Activated naive CD4-positive, alpha-beta T cell treated with anti-CD3 and anti-CD28 coated beads, Interleukin-2, amount 50 U/mL, for 16 hours (primary cell): ENCODE results near the gene PPP2R3C.
"Not testable (repeated sequence)": the region's sequence is repeated elsewhere in the genome, so short reads cannot be mapped to it uniquely, and the experiment has no call there.

ENCODE experiments used
- DNase-seq: peaks from one replicate; pipeline ENCODE4 v3.0.0-alpha.2; 2020

Gene PPP2R3C

DNA sequence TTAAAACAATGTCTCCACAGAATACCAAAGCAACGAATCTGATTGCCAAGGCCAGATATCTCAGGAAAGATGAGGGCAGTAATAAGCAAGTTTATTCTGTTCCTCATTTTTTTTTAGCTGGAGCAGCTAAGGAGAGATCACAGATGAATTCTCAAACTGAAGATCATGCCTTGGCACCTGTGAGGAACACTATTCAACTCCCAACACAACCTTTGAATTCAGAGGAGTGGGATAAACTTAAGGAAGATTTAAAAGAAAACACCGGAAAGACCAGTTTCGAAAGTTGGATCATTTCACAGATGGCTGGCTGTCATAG, 1.6 kb upstream of the PPP2R3C start:
- DNase-seq: no peak

DNA sequence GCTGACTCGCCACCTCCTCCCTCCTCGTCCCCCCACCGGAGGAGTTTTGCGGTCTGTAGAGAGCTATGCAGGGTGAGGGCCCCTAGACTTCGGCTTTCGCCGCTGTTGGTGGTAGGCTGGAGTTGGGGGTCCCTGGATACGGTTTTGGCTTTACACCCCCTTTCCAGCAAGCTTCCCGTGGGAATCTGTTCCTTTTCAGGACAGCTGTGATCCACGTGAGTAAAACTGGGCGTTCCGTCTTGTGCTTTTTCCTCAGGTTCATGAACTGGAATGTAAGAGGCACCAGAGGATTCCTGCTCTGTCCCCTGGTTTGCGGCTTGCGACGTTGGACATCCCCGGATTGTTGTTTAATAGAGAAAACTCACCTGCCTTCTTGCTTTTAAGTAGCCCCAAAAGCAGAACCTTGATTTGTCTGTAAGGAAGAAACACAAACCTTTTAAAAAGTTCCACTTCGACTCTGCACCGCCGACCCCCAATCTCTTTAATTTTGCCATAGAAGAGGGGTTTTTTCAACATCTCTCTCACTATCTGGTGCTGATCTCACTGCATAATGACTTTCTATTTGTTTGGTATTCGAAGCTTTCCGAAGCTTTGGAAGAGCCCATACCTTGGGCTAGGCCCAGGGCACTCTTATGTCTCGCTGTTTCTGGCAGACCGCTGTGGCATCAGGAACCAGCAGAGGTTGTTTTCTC, 1.1 kb upstream of the PPP2R3C start:
- no peak for DNase-seq

DNA sequence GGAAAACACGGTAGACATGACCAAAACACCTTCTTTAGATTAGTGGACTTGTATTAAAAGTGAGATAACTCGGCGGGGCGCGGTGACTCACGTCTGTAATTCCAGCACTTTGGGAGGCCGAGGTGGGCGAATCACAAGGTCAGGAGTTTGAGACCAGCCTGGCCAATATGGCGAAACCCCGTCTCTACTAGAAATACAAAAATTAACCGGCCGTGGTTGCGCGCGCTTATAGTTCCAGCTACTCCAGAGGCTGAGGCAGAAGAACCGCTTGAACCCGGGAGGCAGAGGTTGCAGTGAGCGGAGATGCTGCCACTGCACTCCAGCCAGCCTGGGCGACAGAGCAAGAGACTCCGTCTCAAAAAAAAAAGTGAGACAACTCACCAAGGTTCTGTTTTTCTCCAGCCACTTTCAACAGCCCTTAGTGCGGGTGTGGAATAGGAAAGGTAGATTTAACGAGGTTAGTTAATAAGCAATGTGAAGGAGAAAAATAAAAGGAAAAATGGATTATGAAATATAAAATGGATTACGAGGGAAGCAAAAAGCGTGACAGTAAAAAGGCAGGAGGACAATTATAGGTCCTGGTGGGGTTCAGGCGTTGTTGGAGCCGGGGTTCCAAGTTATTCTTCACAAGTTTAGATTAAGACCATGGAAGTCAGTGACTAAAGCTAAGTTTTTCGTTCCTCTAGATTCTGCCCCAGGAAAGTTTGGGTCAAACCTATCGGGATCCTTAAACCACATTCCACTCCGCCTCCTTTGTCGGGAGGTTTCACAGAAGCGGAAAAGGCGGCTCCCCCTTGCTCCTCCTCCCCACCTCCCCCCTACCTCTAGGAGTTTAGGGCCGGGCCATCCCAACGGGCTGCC, 534 bp downstream of the PPP2R3C start:
- DNase-seq: no peak

DNA sequence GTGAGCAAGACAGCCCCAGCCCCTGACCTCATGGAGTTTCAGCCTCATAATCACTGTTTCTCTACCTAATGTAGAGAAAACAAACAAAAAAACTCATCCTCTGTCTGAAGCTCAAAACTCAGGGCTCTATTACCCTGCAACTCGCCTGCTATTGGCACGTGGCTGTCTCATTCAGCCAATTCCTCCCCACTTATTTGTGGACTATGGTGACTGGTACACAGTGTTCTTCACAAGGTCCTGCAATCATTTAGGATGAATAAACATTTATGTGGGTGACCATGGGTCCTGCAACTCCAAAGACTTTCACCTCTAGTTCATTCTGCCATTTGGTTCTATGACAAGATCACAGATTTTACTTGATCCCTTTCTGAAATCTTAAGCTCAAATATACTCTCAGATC, 4.7 kb downstream of the PPP2R3C start:
- DNase-seq: no peak

DNA sequence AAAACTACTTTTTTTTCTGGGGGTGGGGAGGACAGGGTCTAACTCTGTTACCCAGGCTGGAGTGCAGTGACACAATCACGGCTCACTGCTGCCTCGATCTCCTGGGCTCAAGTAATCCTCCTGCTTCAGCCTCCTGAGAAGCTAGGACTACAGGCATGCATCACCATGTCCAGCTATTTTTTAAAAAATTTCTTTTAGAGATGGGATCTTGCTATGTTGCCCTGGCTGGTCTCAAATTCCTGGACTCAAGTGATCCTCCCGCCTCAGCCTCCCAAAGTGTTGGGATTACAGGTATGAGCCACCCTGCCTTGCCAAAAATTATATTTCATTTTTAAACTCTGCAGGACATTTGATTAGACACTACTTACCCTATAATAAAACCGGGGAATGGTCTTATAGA, 5.5 kb downstream of the PPP2R3C start:
- no peak for DNase-seq

DNA sequence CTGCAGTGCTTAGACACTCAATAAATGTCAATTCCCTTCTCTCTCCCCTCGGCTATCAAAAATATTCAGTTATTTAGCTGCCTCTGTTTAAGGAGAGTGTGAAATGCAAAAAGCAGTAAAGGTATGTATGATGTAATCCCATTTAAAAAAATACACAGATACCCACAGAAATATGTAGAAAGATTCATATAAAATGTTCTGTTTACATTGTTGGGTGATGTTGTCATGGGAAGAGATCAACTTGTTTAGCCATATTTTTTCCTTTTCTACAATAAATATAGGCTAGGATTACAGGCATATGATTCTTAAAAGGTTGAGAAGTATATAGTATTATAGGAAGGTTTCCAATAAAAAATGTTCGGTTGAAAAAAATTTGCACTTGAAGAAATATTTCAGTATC, 7.8 kb downstream of the PPP2R3C start:
- no peak for DNase-seq

DNA sequence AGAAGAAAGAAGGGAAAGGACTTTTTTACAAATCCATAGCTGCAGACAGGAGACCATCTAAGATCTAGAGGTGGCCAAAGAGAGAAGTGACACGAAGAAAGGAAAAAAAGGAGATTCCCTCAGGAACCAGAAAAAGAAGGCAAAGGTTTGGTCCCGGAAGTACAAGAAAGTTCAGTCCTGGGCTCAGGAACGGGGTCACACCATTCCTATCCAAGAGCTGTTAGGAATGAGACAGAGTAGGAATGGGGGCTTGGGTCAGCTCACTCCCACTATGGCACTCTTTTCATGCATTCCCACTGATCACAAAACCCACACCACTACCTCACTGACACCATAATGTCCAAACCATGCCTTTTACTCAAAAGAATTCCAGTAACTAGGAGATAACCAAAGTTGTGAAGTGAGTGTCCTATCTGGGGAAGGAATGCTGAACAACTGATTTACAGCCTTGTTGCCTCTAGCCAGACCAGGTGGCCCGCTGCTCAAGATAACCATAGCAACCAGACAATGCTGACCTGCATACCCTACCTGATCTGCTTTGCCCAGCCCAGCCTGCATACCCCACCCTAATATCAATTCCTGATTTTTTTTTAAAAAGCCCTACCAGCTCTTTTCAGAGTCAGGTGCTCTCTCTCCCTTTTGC, 8.4 kb downstream of the PPP2R3C start:
- DNase-seq: no peak

DNA sequence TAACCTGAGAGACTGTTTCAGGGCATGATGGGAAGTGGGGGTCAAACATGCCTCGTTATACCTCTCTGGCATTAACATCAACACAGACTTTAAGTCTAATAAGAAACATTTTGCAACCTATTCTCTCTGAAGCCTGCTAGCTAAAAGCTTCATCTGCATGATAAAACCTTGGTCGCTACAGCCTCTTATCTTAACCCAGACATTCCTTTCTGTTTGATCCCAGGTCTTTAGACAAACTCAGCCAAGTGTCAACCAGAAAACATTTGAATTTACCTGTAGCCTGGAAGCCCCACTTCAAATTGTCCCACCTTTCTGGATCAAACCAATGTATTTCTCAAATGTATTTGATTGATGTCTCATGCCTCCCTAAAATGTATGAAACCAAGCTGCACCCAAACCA, 9.1 kb downstream of the PPP2R3C start:
- no peak for DNase-seq

DNA sequence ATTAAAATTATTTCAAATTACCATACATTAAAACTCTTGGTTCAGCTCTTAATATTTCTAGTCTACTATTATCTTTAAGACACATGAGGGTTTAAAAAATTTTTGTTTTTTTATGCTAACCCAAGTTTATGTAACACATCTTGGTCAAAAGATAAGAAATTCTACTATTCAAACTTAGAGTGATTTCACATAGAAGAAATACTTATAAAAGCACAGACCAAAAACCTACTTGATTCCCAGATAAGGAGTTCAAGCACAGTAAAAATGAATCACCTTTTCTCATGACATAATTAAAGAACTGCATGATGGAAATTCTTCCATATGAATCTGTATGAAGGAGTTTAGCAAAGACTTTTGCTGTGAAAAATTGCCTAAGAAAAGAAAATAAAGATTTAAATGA, 13.9 kb downstream of the PPP2R3C start:
- no peak for DNase-seq

DNA sequence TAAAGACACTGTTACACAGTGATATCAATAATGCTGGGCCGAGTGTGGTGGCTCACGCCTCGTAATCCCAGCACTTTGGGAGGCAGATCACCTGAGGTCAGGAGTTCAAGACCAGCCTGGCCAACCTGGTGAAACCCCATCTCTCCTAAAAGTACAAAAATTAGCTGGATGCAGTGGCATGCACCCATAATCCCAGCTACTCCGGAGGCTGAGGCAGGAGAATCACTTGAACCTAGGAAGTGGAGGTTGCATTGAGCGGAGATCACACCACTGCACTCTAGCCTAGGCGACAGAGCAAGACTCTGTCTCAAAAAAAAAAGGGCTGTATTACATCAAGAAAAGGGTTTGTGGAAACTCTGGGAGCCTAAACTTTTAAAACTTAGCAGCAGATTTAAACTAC, 27.1 kb downstream of the PPP2R3C start:
- DNase-seq: not testable (repeated sequence)

DNA sequence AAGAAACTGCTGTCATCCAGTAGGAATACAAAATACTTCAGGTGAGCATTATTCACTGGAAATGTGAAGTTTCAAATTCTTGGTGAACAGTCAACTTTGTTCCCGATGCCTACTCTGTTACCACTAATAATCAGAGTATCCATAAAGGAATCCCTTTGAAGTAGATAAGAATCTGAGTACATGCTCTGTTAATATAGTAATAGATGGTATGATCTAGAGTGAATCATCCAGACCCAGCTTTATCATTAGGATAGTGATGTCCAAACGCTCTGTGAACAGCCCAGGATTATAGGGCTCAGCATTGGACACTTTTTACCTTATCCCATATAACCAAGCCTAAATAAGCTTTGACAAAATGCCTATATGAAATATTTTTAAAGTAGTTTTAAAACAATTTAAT, 33.3 kb downstream of the PPP2R3C start:
- DNase-seq: no peak

DNA sequence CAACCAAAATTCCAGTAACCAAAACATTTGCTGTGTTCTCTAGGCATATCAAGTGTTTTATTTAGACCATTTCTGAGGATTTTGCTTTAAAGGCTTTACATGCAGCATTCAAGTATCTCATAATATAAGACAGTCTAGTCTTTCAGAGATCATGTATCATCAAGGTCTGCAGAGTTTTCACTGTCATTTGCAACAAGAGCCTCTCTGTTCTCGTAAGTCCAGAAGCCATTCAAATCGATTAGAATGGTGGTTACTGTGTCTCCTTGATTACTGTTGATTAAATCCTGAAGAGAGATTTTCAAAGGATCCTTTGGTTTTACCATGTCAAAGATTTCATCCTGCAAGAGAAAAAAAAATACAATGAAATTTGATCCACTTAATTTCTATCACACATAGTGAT, 36.3 kb downstream of the PPP2R3C start:
- DNase-seq: no peak

DNA sequence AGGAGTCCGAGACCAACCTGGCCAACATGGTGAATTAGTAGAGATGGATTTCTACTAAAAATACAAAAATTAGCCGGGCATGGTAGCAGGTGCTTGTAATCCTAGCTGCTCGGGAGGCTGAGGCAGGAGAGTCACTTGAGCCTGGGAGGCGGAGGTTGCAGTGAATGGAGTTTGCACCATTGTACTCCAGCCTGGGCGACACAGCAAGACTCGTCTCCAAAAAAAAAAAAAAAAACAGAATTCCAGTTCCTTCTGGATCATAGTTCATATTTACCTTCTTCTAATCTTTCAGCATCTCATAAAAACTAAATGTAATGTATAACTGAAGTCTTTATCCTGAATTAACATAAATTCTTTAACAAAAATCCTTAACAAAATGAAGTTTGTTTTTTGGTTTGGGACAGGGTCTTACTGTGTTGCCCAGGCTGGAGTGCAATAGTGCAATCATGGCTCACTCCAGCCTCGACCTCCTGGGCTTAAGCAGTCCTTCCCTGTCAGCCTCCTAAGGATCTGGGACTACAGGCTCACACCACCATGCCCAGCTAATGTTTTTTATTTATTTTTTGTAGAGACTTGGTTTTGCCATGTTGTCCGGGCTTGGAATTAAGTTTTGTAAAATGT, 38.1 kb downstream of the PPP2R3C start:
- DNase-seq: no peak

DNA sequence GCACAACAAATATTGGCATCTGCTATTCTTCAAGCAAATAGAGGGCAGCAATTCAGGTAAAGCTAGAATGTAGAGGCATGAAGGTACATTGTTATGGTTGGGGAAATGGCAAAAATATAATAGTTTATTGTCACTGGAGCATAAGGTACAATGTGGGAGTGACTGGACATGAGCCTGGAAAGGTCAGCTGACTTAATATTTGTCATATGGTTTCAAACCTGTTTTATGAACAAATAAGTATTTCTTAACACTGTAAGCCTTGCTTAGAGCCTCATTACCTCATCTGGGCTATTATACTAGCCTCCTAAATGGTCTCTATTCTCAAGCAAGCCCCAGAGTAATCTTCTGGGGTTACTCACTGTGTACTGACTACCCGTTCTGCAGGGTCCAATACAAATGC, 42.0 kb downstream of the PPP2R3C start:
- DNase-seq: no peak

DNA sequence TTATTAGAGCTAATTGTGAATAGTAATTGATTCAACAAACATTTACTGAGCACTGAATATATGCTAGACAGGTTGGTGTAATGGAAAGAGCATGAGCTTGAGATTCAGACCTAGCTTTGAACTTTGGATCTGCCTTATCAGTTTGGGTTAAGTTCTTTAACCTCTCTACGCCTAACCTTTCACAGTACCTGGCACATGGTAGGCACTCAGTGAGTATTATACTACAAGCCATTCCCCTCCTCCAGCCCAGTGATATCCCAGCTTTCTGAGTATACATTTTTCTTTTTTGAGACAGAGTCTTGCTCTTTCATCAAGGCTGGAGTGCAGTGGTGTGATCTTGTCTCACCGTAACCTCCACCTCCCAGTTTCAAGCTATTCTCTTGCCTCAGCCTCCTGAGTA, 43.7 kb downstream of the PPP2R3C start:
- no peak for DNase-seq

DNA sequence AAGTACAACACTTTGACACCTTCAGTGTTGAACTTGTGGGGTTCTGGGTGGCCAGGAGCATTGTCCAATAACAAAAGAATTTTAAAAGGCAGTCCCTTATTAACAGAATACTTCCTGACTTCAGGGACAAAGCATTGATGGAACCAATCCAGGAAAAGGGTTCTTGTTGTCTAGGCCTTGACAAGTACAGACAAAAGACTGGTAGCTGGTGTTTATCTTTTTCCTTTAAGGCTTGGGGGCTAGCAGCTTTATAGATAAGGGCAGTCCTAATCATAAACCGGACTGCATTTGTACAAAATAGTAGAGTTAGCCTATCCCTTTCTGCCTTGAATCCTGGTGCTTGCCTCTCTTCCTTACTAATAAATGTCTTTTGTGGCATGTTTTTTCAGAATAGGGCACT, 48.3 kb downstream of the PPP2R3C start:
- no peak for DNase-seq

DNA sequence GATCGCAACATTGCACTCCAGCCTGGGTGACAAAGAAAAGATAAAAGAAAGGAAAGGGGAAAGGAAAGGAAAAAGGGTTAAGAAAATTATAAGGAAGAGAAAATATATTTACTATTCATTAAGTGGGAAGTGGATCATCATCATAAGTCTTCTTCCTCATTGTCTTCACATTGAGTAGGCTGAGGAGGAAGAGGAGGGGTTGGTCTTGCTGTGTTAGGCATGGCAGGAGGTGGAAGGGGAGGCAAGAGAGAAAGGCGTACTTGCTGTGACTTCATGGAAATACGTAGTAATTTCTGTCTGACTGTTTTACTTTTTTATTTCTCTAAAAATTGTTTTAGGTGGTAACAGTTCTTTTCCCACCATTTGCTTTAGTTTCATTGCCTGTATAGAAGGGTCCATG, 49.6 kb downstream of the PPP2R3C start:
- no peak for DNase-seq

DNA sequence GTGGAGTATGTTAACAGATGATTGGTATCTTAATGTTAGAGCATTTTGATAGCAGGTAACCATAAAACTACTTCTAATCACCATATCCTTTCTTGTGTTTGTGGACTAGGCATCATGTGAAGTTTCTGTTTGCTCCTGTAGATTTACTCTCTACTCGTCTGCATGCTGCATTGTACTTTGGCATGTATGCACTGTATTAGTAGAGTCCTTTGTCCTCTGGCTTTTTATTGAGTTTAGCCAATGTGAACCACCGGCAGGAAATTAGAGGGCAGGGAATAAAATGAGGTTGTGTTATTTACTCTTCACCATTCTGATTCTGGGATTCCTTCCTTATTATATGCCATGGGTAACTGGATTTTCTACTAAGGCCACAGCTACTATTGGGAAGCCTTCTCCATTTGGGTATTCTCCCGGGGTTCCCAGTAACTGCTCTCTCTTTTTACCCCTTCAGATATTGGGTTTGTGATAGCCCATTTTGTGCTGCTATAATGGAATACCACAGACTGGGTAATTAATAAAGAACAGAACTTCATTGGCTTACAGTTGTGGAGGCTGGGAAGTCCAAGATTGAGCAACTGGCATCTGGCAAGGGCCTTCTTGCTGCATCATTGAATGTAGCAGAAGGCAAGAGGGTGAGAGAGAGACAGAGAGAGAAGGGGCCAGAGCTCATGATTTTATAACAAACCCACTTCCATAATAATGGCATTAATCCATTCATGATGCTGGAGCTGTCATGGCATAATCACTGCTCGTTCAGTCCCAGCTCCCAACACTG, 53.4 kb downstream of the PPP2R3C start:
- no peak for DNase-seq

DNA sequence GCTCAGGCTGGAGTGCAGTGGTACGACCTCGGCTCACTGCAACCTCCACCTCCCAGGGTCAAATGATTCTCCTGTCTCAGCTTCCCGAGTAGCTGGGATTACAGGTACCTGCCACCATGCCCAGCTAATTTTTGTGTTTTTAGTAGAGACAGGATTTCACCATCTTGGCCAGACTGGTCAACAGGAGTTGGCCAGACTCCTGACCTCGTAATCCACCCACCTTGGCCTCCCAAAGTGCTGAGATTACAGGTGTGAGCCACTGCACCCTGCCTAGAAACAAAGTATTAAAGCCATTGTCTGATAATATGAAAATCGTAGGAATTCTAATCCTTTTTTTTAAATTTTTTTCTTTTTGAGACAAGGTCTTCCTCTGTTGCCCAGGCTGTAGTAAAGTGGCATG, 56.1 kb downstream of the PPP2R3C start:
- DNase-seq: not testable (repeated sequence)

DNA sequence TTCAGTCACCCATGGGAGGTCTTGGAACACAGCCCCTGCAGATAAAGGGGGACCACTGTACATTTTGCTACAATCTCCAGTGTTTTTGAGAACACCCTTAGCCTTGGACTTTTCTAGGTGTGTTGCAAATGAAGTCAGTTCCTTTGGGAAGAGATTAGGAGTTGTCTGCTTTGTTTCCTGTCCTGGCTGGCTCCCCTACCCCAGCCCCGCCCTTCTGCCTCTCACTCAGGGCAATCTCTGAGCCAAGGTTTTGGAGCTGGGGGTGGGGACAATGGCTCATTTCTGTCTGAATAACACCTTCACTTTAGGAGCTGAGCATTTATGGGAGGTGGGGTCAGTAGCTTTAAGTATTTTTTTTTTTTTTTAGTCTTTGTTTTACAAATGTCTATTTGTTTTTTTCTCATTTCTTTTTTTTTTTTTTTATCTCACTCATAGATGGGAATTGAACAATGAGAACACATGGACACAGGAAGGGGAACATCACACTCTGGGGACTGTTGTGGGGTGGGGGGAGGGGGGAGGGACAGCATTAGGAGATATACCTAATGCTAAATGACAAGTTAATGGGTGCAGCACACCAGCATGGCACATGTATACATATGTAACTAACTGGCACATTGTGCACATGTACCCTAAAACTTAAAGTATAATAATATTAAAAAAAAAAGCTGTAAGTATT, 60.5 kb downstream of the PPP2R3C start:
- not testable (repeated sequence) for DNase-seq

DNA sequence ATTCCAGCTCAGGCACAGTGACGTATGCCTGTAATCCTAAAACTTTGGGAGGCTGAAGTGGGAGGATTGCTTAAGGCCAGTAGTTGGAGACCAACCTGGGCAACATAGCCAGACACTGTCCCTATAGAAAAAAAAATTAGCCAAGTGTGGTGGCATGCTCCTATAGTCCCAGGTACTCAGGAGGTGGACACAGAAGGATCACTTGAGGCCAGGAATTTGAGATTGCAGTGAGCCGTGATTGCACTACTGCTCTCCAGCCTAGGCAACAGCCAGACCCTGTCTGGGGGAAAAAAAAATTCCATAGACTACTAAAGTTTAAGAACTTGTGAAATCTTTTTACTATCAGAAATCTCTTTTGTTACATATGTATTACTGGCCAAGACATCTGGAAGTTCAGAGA, 69.2 kb downstream of the PPP2R3C start:
- DNase-seq: no peak

DNA sequence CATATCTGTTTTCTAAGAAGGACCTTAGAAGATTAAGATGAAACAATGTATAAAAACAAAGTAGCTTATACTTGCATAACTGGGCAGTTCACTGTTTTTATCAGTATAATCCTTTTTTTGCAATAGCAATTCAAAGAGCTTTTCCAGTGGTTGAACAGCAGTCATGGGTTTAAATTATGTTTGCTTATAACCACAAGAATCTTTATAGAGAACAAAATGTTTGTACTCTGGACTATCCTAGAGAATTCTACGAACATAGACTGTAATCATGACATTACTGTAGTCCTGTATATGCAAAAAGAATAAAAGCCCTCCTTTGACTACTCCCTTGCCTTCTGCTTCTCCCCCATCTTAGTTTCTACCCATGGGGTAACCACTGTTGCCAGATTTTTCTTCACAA, 70.0 kb downstream of the PPP2R3C start:
- no peak for DNase-seq
